ENCODE measurements around the gene CRELD1. TPM values are rescaled to one million over a fixed set of nuclear protein-coding genes. Genes with fewer than 3 reads are reported as not detected.

The CRELD1 gene
- total and polyA plus RNA-seq, 10 of the 15 experiments (the other 5 are each of a cell fraction or from before 2014, with no cell fraction given) = 1.3 to 15.9 (median 8.8) TPM

DNA sequence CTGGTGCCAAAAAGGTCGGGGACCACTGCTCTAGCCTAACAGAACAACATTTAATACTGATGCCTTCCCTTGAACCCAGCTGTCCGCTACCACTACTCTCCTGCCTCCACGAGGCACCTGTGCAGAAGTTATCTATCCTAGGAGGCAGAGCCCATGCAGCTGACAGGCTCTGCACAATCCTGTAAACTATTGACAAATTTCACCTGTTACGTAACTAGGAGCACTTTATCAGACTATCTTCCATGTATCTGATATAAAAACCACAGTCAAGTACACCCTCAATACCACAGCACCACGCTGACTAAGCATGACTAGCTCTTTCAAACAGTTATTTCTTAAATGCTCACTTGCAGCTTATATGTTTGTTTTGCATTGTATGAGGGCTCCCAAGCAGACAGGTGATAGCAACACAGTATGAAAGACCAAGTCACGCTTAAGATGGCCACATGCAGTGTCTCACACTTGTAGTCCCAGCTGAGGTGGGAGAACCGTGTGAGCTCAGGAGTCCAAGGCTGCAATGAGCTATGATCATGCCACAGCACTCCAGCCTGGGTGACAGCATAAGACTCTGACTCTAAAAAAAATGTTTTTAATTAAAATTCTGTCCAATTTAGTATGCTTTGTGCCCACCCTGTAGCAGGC, 21.2 kb upstream of the CRELD1 start (continued):
- TF ChIP-seq, protein P1, sequence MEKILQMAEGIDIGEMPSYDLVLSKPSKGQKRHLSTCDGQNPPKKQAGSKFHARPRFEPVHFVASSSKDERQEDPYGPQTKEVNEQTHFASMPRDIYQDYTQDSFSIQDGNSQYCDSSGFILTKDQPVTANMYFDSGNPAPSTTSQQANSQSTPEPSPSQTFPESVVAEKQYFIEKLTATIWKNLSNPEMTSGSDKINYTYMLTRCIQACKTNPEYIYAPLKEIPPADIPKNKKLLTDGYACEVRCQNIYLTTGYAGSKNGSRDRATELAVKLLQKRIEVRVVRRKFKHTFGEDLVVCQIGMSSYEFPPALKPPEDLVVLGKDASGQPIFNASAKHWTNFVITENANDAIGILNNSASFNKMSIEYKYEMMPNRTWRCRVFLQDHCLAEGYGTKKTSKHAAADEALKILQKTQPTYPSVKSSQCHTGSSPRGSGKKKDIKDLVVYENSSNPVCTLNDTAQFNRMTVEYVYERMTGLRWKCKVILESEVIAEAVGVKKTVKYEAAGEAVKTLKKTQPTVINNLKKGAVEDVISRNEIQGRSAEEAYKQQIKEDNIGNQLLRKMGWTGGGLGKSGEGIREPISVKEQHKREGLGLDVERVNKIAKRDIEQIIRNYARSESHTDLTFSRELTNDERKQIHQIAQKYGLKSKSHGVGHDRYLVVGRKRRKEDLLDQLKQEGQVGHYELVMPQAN (conservative IDR thresholded peaks at IDR 0.05) = no peak
- no peak for TF ChIP-seq RUNX3 (IDR thresholded peaks at IDR 0.05; ENCODE audit: low read length)
- TF ChIP-seq SMAD5 (IDR thresholded peaks at IDR 0.05; ENCODE audit: low read depth) = no peak
- TF ChIP-seq, protein P2, sequence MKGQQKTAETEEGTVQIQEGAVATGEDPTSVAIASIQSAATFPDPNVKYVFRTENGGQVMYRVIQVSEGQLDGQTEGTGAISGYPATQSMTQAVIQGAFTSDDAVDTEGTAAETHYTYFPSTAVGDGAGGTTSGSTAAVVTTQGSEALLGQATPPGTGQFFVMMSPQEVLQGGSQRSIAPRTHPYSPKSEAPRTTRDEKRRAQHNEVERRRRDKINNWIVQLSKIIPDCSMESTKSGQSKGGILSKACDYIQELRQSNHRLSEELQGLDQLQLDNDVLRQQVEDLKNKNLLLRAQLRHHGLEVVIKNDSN (IDR thresholded peaks at IDR 0.05; ENCODE audit: borderline replicate concordance, extremely low read length, insufficient read depth, low read depth, low read length) = no peak
- no peak for TF ChIP-seq NFXL1 (IDR thresholded peaks at IDR 0.05; ENCODE audit: borderline replicate concordance)

DNA sequence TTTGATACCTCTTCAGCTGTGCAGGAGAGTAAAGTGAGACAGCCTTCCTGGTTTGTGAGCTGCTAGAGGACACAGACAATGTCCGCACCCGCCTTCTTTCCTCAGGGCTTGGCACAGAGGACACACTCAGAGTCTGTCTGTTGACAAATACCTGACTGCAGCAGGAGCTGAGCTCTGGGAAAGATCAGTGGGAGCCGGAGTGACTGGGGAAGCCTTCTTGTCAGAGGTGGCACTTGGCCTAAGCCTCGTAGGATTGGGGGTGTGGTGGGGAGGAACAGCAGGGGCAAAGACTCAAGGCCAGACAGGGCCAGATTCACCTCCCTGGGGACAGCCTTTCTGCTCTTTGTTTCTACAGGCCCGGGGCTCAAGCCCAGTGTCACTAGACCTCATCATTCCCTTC, 20.0 kb upstream of the CRELD1 start:
- no peak for DNase-seq (ENCODE audit: low read depth, low spot score)
- no peak overlapping the region for H3K27ac ChIP-seq (ENCODE audit: control insufficient read depth, insufficient read depth)
- ChIA-PET SMC1A (ENCODE audit: uncharacterized antibody, unreplicated experiment) (interaction anchor here (0.8 to 1.5 kb wide), 5 partner anchors 8 to 93 kb away, joined by 3 to 5 read pairs (median 3); no protein-coding TSS in a partner anchor), POLR2A (interaction anchor here (0.6 to 1.1 kb wide), 2 partner anchors 14 to 24 kb away, joined by 3 read pairs; no protein-coding TSS in a partner anchor), CTCF (interaction anchor here (0.9 to 4.4 kb wide), 4 partner anchors 16 to 65 kb away, joined by 3 to 31 read pairs (median 3); partner anchors contain the start of gene CRELD1), RAD21 (ENCODE audit: unreplicated experiment) (interaction anchor here (1.2 kb wide), 1 partner anchor 19 kb away, joined by 4 read pairs; no protein-coding TSS in a partner anchor)
- peaks cover 0 to 2% of the 10 kb centered on the region in 2 experiments; a peak in 1 of 4 replicates for H3K27me3 ChIP-seq (replicated peaks in 1 of 2; ENCODE audit: control insufficient read depth in 2 of 2, insufficient read depth in 2 of 2, low read length in 1 of 2)
- TF ChIP-seq SP1 (IDR thresholded peaks at IDR 0.05; ENCODE audit: low read depth, low read length) = no peak
- no peak for TF ChIP-seq MXI1 (IDR thresholded peaks at IDR 0.05; ENCODE audit: low read depth, low read length)
- no peak for TF ChIP-seq RFX5 (IDR thresholded peaks at IDR 0.05; ENCODE audit: low read depth, low read length)
- H3K4me1 ChIP-seq (ENCODE audit: control insufficient read depth, insufficient read depth, low read length) = peaks cover 18% of the 10 kb centered on the region
- BruUV-seq (replicated peaks) = no TSS peak
- intact Hi-C loops (cut with micrococcal nuclease; ENCODE audit: unreplicated experiment) = no loop called here
- no peaks in the 10 kb centered on the region for H4K20me1 ChIP-seq (ENCODE audit: control insufficient read depth, insufficient read depth)
- no peak overlapping the region for H2AFZ ChIP-seq (ENCODE audit: control insufficient read depth, low read depth, low read length)
- FAIRE-seq = no peak
- H3K36me3 ChIP-seq (ENCODE audit: control insufficient read depth in 2 of 2, insufficient read depth in 2 of 2, low read length in 1 of 2) = no peaks in the 10 kb centered on the region
- no peak for ATAC-seq
- 57% methylated on average over 5 of the region's 5 CpGs for WGBS (ENCODE audit: insufficient coverage, insufficient replicate concordance, low lambda C conversion rate, missing lambda C conversion rate)
- H3K79me2 ChIP-seq (ENCODE audit: control insufficient read depth, insufficient read depth, low read length) = no peaks in the 10 kb centered on the region
- no peaks in the 10 kb centered on the region for H3K9me3 ChIP-seq (replicated peaks; ENCODE audit: control insufficient read depth, insufficient read depth, low read length)
- H3K4me3 ChIP-seq = no peak overlapping the region
- no peak overlapping the region for H3K9ac ChIP-seq (ENCODE audit: control insufficient read depth, insufficient read depth, low read length)
- no peak overlapping the region for H3K4me2 ChIP-seq (ENCODE audit: control insufficient read depth, insufficient read depth)
- in situ Hi-C loops (cut with MboI) = no loop called here
